Activated CD8-positive, alpha-beta T cell treated with anti-CD3 and anti-CD28 coated beads, Interleukin-2, amount 10 ng/mL, durations not matched to agents 7 days and 5 days (primary cell): Measurements from ENCODE around the gene ARHGAP35. TPM values are rescaled to one million over a fixed set of nuclear protein-coding genes. Genes with fewer than 3 reads are reported as not detected.
"Not testable (repeated sequence)": the region's sequence is repeated elsewhere in the genome, so short reads cannot be mapped to it uniquely, and the experiment has no call there.

ENCODE experiments used
- ATAC-seq: fragments of 150-1000 bp; cut with Tn5 transposase; one replicate; pipeline ENCODE4 v1.10.0; 2021; ENCODE audit warnings: moderate library complexity
- CTCF ChIA-PET: fragments of 350-600 bp; sonication (Branson Sonifier 250); formaldehyde crosslinking; loops from one replicate; lab custom pipeline; 2021; ENCODE audit warnings: antibody characterized with exemption; lab: Charles Lee
- POLR2A ChIA-PET: fragments of 350-600 bp; sonication (Branson Sonifier 250); formaldehyde crosslinking; loops from one replicate; lab custom pipeline; 2021; ENCODE audit warnings: antibody characterized with exemption; lab: Charles Lee
- DNase-seq: peaks from one replicate; pipeline ENCODE4 v3.0.0-alpha.2; 2020
- H3K27ac Mint-ChIP-seq: one replicate; pipeline ENCODE4 v1.8.0; 2021; ENCODE audit warnings: mild to moderate bottlenecking, mixed read lengths
- H3K27me3 Mint-ChIP-seq: one replicate; pipeline ENCODE4 v1.8.0; 2021; ENCODE audit warnings: low read depth, mixed read lengths
- H3K36me3 Mint-ChIP-seq: one replicate; pipeline ENCODE4 v1.8.0; 2021; ENCODE audit warnings: low read depth, mixed read lengths
- H3K4me1 Mint-ChIP-seq: one replicate; pipeline ENCODE4 v1.8.0; 2021; ENCODE audit warnings: low read depth, mixed read lengths
- H3K4me3 Mint-ChIP-seq: one replicate; pipeline ENCODE4 v1.8.0; 2021; ENCODE audit warnings: mild to moderate bottlenecking, mixed read lengths
- H3K9me3 Mint-ChIP-seq: one replicate; pipeline ENCODE4 v1.8.0; 2022; ENCODE audit warnings: mixed read lengths; ENCODE audit not compliant: insufficient read depth
- total RNA-seq, 2 experiments: library from RNA; stranded (reverse); gene quantifications; one replicate each; pipeline ENCODE4 v1.2.3, GENCODE V29; 2021

The ARHGAP35 gene
- total RNA-seq, 2 experiments from 2014 or later = 23.9 to 24.1 TPM

- CTCF ChIA-PET = no interaction called here
- H3K4me3 Mint-ChIP-seq = no peak overlapping the region
- no peaks in the 10 kb centered on the region for H3K27me3 Mint-ChIP-seq
- peaks cover 5% of the 10 kb centered on the region for H3K4me1 Mint-ChIP-seq
- no peaks in the 10 kb centered on the region for H3K36me3 Mint-ChIP-seq
- POLR2A ChIA-PET = no interaction called here
- no peak overlapping the region for H3K27ac Mint-ChIP-seq
- H3K9me3 Mint-ChIP-seq = no peaks in the 10 kb centered on the region
- DNase-seq (no peak), ATAC-seq (no peak)
Measured at GRCh38 chr19:46875657-46876056, 14.9 kb downstream of the ARHGAP35 start.

GRCh38 chr19:46878613-46879375, 18.0 kb downstream of the ARHGAP35 start:
- POLR2A ChIA-PET = no interaction called here
- ATAC-seq = no peak

GRCh38 chr19:46880431-46880830, 19.6 kb downstream of the ARHGAP35 start:
- peaks cover 5% of the 10 kb centered on the region for H3K4me1 Mint-ChIP-seq
- no peaks in the 10 kb centered on the region for H3K9me3 Mint-ChIP-seq
- no peak for DNase-seq
- no peak overlapping the region for H3K27ac Mint-ChIP-seq
- ChIA-PET POLR2A (no interaction called here), CTCF (interaction anchor here (1.4 to 1.6 kb wide), 2 partner anchors 10 to 133 kb away, joined by 3 to 4 read pairs; no protein-coding TSS in a partner anchor)
- no peak for ATAC-seq
- H3K4me3 Mint-ChIP-seq = no peak overlapping the region
- no peaks in the 10 kb centered on the region for H3K36me3 Mint-ChIP-seq
- no peaks in the 10 kb centered on the region for H3K27me3 Mint-ChIP-seq

More at GRCh38 chr19:46878613-46879375, 18.0 kb downstream of the ARHGAP35 start:
- peaks cover 5% of the 10 kb centered on the region for H3K4me1 Mint-ChIP-seq
- H3K27me3 Mint-ChIP-seq = no peaks in the 10 kb centered on the region
- H3K27ac Mint-ChIP-seq = no peak overlapping the region
- H3K4me3 Mint-ChIP-seq = no peak overlapping the region
- DNase-seq = no peak
- CTCF ChIA-PET = interaction anchor here (1.3 to 1.5 kb wide), 2 partner anchors 9 to 113 kb away, joined by 3 to 4 read pairs; no protein-coding TSS in a partner anchor
- no peaks in the 10 kb centered on the region for H3K9me3 Mint-ChIP-seq
- H3K36me3 Mint-ChIP-seq = no peaks in the 10 kb centered on the region

GRCh38 chr19:46881092-46881491, 20.3 kb downstream of the ARHGAP35 start:
- no peak for DNase-seq
- no peaks in the 10 kb centered on the region for H3K36me3 Mint-ChIP-seq
- POLR2A ChIA-PET = no interaction called here
- peaks cover 5% of the 10 kb centered on the region for H3K4me1 Mint-ChIP-seq
- no peaks in the 10 kb centered on the region for H3K9me3 Mint-ChIP-seq
- CTCF ChIA-PET = interaction anchor here (0.9 to 1.6 kb wide), 3 partner anchors 9 to 132 kb away, joined by 3 to 4 read pairs (median 3); no protein-coding TSS in a partner anchor
- no peaks in the 10 kb centered on the region for H3K27me3 Mint-ChIP-seq
- ATAC-seq = no peak
- H3K27ac Mint-ChIP-seq = no peak overlapping the region
- H3K4me3 Mint-ChIP-seq = no peak overlapping the region

GRCh38 chr19:46882034-46882433, 21.2 kb downstream of the ARHGAP35 start:
- H3K4me3 Mint-ChIP-seq = no peak overlapping the region
- no peak overlapping the region for H3K27ac Mint-ChIP-seq
- ChIA-PET CTCF (interaction anchor here (0.9 to 1.6 kb wide), 2 partner anchors 8 to 131 kb away, joined by 3 to 4 read pairs; no protein-coding TSS in a partner anchor), POLR2A (no interaction called here)
- peaks cover 5% of the 10 kb centered on the region for H3K4me1 Mint-ChIP-seq
- H3K9me3 Mint-ChIP-seq = no peaks in the 10 kb centered on the region
- ATAC-seq = no peak
- H3K27me3 Mint-ChIP-seq = no peaks in the 10 kb centered on the region
- DNase-seq = no peak
- no peaks in the 10 kb centered on the region for H3K36me3 Mint-ChIP-seq

GRCh38 chr19:46882751-46883150, 22.0 kb downstream of the ARHGAP35 start:
- H3K4me1 Mint-ChIP-seq, H3K27me3 Mint-ChIP-seq, H3K4me3 Mint-ChIP-seq, ATAC-seq, H3K9me3 Mint-ChIP-seq, H3K27ac Mint-ChIP-seq, H3K36me3 Mint-ChIP-seq, POLR2A ChIA-PET, DNase-seq, CTCF ChIA-PET: not testable (repeated sequence)

GRCh38 chr19:46885411-46885810, 24.6 kb downstream of the ARHGAP35 start:
- Mint-ChIP-seq H3K4me3 (no peak overlapping the region), H3K27ac (no peak overlapping the region), H3K4me1 (peaks cover 3% of the 10 kb centered on the region), H3K9me3 (no peaks in the 10 kb centered on the region), H3K27me3 (no peaks in the 10 kb centered on the region), H3K36me3 (no peaks in the 10 kb centered on the region)
- no peak for ATAC-seq
- ChIA-PET CTCF (no interaction called here), POLR2A (interaction anchor here (1.2 kb wide), 1 partner anchor 35 kb away, joined by 3 read pairs; no protein-coding TSS in a partner anchor)
- DNase-seq = no peak

GRCh38 chr19:46886546-46887239, 25.9 kb downstream of the ARHGAP35 start:
- H3K4me3 Mint-ChIP-seq = no peak overlapping the region
- CTCF ChIA-PET = no interaction called here
- ATAC-seq = no peak

GRCh38 chr19:46887240-46887782, 26.5 kb downstream of the ARHGAP35 start:
- H3K27me3 Mint-ChIP-seq = no peaks in the 10 kb centered on the region
- no peaks in the 10 kb centered on the region for H3K9me3 Mint-ChIP-seq
- H3K4me1 Mint-ChIP-seq = peaks cover 3% of the 10 kb centered on the region
- CTCF ChIA-PET = interaction anchor here (1.1 kb wide), 1 partner anchor 9 kb away, joined by 3 read pairs; no protein-coding TSS in a partner anchor
- POLR2A ChIA-PET = no interaction called here
- H3K36me3 Mint-ChIP-seq = no peaks in the 10 kb centered on the region
- no peak for DNase-seq
- no peak overlapping the region for H3K4me3 Mint-ChIP-seq
- ATAC-seq = no peak
- H3K27ac Mint-ChIP-seq = no peak overlapping the region

More at GRCh38 chr19:46886546-46887239, 25.9 kb downstream of the ARHGAP35 start:
- no peak overlapping the region for H3K27ac Mint-ChIP-seq
- no peaks in the 10 kb centered on the region for H3K9me3 Mint-ChIP-seq
- no peak for DNase-seq
- H3K36me3 Mint-ChIP-seq = no peaks in the 10 kb centered on the region
- peaks cover 3% of the 10 kb centered on the region for H3K4me1 Mint-ChIP-seq
- POLR2A ChIA-PET = no interaction called here
- H3K27me3 Mint-ChIP-seq = no peaks in the 10 kb centered on the region

- Mint-ChIP-seq H3K27me3 (no peaks in the 10 kb centered on the region), H3K27ac (no peak overlapping the region), H3K9me3 (no peaks in the 10 kb centered on the region), H3K4me3 (no peak overlapping the region), H3K36me3 (peaks cover 3% of the 10 kb centered on the region), H3K4me1 (peaks cover 5% of the 10 kb centered on the region)
- DNase-seq (no peak), ATAC-seq (no peak)
- CTCF ChIA-PET = interaction anchor here (1.1 to 1.4 kb wide), 2 partner anchors 9 to 101 kb away, joined by 4 to 5 read pairs; no protein-coding TSS in a partner anchor
- POLR2A ChIA-PET = interaction anchor here (0.7 kb wide), 1 partner anchor 145 kb away, joined by 3 read pairs; no protein-coding TSS in a partner anchor
Measured at GRCh38 chr19:46890423-46891170, 29.8 kb downstream of the ARHGAP35 start.
